ENCODE data around the gene IGF2BP1.
"Not testable (repeated sequence)": the region's sequence is repeated elsewhere in the genome, so short reads cannot be mapped to it uniquely, and the experiment has no call there.

The IGF2BP1 gene

DNA sequence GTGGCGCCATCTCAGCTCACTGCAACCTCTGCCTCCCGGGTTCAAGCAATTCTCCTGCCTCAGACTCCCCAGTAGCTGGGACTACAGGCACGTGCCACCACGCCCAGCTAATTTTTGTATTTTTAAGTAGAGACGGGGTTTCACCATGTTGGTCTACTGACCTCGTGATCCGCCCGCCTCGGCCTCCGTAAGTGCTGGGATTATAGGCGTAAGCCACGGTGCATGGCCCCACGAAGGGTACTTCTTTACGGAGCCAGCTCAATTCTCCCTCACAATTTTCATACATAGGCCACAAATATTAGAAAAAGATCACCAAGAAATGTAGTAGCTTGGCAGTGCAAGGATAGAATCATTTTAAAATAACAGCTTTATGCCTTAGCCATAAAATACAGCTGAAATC is 106.2 kb downstream of the IGF2BP1 start:
- DNase-seq: not testable (repeated sequence)

DNA sequence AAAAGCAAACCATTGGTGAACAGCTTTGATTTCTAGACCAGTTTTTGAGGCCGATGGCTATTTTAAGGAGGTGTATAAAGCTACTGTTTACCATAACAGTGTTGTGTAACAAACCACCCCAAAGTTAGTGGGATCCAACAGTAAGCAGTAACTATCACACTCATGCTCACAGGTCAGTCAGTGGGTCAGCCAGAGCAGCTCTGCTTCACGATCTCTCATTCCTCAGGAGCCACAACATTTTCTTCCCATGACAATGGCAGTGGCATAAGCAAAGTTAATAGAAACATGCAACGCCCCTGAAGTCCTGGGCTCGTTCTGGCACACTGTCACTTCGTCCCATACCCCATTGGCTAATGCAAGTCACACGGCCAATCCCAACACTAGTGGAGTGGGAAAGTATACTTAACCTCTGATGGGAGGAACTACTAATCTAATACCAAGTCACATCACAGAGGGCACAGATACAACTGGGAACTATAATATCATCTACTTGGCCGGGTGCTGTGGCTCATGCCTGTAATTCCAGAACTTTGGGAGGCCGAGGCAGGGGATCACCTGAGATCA is 107.4 kb downstream of the IGF2BP1 start:
- no peak for DNase-seq
